NCI-H2029 treated with DMSO at 0.1 percent for 48 hours (cell line): Measurements from ENCODE around the gene SMAD6.

ENCODE experiments used
- DNase-seq: peaks from one replicate; lab custom pipeline; 2025; lab: John Stamatoyannopoulos, UW

SMAD6 gene

GRCh38 chr15:66721501-66721937, 19.5 kb downstream of the SMAD6 start:
- DNase-seq = no peak

GRCh38 chr15:66721954-66722353, 19.9 kb downstream of the SMAD6 start:
- no peak for DNase-seq

- DNase-seq = no peak
These were observed 20.9 kb downstream of the SMAD6 start for GRCh38 chr15:66722757-66723540.

DNA sequence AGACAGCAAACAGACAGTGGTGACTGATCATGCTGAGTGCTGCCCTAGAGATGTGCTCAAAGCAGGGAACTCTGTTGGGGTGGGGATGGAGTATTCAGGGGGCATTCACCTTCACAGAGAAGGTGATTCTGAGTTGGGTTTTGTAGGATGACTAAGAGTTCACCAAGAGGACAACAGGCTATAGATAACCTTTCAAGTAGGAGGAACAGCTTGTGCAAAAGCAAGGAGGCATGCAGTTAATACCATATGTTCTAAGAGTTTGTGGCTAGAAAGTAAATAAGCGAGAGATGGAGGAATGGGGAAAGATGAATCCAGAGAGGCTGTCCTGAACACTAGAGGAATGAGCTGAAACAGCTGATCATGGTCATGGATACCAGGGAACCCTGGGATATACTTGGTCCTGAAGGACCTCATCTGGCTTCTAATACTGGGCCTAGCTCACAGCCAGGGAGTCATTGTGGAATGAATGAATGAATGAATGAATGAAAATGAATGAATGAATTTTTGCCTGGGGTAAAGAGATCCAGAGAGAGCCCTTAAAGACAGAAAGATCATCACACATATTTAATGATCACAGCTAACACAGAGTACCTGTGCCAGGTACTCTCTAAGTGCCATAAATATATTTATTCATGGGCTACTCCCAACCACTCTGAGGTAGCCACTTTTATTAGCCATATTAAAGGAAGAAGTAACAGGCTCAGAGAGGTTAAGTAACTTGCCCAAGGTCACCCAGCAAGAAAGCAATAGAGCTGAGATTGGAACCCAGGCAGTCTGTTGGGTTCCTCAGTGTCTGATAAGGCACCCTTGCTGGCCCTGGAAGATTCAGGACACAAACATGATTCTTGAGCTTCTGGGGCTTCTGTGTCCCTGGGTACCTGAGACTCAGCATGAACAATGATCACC, 22.0 kb downstream of the SMAD6 start:
- DNase-seq = no peak

GRCh38 chr15:66724732-66725463, 22.9 kb downstream of the SMAD6 start:
- no peak for DNase-seq

DNA sequence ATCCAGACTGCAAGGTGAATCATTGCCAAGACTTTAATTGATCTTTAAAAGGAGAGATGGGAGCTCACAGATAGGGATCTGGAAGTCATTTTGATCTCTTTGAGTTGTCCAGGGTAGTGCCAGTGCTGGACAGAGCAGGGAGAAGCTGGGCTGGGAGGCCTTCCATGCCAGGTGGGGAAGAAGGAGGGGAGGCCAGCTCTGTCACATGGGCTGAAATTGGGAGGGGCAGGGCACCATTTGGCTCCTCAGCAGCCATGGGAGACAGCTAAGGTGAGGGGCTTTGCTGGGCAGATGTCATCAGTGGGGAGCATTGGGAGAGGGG, 23.4 kb downstream of the SMAD6 start:
- no peak for DNase-seq

- DNase-seq = no peak
These were observed 24.4 kb downstream of the SMAD6 start for GRCh38 chr15:66726386-66726785.

- no peak for DNase-seq
These were observed 27.4 kb downstream of the SMAD6 start for GRCh38 chr15:66729331-66729951.

GRCh38 chr15:66730168-66731021, 28.4 kb downstream of the SMAD6 start:
- DNase-seq = no peak

DNA sequence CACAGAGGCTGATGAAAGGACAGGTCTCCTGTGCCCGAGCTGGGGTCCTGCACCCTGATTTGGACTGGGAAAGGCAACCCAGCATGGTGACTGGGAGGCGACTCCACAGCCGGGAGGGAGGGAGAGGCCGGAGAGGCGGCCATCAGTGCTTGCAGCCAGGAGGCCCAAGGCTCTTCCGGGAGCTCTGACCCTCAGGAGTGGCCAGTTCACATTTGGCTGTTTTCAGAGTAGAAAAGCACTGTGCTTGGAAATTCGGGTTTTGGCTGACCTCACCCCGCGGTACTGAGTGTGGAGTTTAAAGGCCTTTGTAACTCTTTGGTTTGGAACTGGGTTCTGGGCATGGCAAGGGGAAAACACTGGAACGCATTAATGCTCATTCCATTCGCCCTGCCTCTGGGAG, 31.9 kb downstream of the SMAD6 start:
- no peak for DNase-seq

- no peak for DNase-seq
These were observed 33.2 kb downstream of the SMAD6 start for GRCh38 chr15:66734961-66735908.

DNA sequence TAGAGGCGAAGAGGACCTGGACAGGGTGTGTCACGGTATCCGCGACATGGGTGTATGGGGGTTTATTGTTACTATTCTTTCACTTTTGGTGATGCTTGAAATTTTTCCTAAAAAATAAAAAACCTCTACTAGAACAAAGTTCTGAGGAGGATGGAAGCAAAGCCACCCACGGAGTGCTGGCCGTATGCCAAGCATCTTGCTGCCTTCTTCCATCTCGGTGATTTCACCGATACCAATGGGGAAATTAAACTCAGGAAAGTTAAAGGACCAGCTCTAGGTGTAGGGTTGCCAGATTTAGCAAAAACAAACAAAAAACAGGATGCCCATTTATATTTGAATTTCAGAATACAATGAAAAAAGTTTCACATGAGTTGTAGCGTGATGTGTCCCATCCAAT, 33.9 kb downstream of the SMAD6 start:
- DNase-seq = no peak

DNA sequence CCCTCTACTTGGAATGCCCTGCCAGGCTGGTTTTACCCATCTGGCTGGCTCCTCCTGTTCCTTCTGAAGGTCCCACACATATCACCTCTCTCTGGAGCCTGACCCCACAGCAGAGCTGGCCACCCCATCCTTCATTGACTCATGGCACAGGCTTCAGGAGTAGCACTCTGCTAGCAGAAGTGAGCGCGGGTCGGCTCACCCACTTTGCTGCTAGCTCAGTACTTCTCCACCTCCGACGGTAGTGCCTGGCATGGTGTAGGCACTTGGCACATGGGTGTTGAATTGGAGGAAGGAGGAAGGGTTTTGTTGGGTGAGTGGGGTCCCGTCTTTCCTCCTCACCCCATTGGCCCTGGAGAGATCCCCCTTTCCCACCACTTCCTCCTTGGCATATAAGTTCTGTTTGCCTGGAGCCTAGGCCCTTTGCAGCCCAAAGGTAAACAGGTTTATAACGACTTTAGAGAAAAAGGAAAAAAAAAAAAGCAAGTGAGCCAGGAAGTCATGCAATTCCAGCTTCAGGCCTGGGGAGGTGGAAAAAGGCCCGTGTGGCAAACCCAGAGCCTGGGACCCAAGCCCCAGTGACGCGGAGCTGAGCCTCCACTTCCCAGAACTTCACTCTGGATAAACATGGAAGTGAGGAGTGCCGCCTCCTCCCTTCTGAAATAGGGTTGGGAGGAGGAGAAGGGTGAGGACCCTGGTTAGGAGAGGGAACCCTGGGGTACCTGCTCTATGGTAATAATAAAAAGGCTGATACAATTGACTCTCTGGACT, 35.4 kb downstream of the SMAD6 start:
- DNase-seq = no peak

DNA sequence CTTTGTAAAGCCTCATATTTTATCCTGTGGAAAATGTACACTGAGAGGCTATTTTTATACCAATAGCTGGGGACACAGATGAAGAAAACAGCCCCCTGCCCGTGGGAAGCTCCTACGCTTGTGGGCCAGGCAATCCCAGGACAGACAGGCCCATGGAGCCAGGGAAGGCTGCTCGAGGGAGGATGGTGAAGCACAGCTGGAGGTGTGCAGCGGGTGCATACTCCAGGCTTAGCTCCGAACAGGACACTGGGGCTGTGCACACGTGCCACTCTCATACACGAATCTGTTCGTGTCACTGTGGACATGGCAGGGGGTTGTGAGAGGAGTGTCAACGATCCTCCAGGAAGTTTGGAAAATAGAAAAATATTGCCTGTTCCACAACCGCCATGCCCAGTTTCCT, 36.1 kb downstream of the SMAD6 start:
- no peak for DNase-seq

DNA sequence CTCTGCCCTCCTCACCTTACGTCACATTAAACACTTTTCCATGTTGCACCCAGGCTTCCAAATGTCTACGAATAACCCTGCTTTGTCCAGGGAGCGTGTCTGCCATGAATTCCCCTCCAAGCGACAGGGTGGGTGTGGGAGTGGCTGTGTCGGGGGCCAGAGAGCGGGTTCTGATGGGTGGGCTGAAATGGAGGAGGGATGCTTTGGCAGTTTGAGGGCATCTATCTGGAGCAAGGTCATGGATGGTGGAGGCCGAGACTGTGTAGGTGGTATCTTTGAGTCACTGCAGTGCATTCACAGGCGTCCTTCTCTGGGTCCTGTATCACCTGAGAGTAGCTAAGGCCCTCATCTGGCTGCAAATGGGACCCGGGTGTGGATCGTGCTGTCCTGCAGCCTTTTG, 36.6 kb downstream of the SMAD6 start:
- DNase-seq = no peak

GRCh38 chr15:66739287-66739686, 37.3 kb downstream of the SMAD6 start:
- no peak for DNase-seq

DNA sequence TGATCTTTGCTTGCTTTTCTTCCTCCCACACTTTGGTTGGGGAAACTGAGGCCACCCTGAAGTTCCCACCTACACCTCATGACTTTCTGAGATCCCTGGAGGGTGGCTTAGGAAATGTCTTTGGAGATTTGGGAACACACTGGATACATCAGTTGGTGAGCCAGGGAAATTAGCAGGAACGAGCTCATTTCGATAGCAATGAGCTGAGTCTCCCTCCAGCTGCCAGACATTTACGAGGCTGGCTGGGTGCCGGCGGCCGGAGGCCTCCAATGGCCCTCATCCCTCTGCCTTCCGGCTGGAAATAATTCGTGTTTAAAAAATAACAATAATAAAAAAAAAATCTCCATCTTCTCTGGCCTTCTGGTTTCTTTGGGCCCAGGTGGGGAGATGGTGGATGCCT, 38.8 kb downstream of the SMAD6 start:
- DNase-seq = no peak

DNA sequence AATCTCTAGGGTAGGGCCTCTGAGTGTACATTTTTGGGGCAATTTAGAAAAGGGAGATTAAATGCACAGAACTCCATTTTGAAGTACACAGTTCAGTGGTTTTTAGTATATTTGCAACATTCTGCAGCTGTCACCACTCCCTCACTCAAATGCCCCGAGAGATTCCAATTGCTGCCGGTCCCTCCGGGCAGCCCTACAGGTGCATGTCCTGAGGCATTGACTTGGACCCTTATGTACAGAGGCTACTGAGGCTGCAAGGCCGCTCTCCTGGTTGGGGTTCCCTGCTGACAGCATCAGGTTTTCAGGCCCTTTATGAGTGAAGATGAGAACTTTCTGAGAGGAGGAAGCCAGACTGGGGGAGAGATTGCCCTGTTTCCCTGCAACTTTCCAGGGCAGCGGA, 39.6 kb downstream of the SMAD6 start:
- no peak for DNase-seq

- no peak for DNase-seq
These were observed 40.2 kb downstream of the SMAD6 start for GRCh38 chr15:66742286-66742685.
